ENCODE results near the gene BAZ2A.

DNA sequence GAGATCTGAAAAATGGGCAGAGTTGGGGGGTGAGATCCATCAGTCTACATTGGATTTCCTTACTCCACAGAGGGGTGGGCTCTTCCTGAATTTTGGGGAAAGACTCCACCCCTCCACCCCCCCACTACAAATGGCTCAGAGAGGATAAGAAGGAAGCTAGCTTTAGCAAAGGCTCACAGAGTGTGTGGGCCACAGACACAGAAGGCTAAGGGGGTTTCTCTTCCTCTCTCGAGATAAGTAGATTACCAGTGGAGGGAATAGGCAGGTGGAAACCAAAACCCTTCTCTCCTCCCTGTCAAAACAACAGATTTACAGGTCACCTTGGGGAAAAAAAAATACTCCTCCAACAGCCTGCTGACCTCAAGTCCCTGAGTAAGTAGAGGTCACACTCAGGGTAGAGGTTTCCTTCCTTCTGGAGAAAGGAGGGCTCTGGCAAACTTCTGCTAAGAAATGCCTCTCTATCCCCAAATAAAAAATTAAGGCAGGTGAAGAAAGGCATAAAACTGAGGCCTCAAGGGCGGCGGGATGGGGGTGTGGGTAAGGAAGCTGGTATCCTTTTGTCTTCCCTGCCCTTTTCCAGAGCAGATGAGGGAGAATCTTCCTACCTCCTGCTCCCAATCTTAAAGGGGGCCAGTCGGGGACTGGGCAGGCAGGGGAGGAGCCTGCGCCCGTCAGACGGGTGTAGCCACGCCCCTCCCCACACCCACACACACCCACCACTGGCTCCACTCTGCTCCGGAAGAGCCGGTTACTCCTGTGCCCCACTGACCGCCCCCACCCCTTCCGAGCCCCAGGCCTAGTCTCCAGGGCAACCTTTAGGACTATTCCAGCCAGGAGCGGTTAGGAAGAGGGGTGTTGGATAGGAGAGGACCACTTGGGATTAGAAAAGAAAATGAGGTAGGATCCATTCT is 1.9 kb upstream of the BAZ2A start:
- TF ChIP-seq, protein P1, sequence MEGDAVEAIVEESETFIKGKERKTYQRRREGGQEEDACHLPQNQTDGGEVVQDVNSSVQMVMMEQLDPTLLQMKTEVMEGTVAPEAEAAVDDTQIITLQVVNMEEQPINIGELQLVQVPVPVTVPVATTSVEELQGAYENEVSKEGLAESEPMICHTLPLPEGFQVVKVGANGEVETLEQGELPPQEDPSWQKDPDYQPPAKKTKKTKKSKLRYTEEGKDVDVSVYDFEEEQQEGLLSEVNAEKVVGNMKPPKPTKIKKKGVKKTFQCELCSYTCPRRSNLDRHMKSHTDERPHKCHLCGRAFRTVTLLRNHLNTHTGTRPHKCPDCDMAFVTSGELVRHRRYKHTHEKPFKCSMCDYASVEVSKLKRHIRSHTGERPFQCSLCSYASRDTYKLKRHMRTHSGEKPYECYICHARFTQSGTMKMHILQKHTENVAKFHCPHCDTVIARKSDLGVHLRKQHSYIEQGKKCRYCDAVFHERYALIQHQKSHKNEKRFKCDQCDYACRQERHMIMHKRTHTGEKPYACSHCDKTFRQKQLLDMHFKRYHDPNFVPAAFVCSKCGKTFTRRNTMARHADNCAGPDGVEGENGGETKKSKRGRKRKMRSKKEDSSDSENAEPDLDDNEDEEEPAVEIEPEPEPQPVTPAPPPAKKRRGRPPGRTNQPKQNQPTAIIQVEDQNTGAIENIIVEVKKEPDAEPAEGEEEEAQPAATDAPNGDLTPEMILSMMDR (IDR thresholded peaks at IDR 0.05): no peak
- TF ChIP-seq POLR2A (IDR thresholded peaks at IDR 0.05) (no peak), EP300 (IDR thresholded peaks at IDR 0.05) (no peak)

All from ovary (tissue), 3 donors.